Measurements from ENCODE around the gene STT3B.

STT3B gene

DNA sequence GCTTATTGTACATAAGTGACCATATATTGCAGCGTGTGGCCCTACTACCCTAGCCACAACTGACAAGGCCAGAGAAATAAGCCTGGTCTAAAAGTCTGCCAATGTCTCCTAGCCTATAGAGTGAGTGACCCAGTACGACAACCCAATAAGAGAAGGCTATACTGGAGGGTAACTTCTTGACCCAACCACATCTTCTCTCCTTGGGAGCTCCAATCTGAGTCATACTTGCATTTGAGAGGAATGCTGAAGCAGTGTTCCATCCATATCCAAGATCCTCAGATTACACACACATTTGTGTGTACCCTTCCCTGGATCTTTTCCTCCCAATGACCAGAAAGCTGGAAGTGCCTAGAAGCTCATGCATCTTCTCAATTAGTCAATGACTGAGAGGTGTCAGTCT is 11.3 kb upstream of the STT3B start:
- DNase-seq, result no peak

DNA sequence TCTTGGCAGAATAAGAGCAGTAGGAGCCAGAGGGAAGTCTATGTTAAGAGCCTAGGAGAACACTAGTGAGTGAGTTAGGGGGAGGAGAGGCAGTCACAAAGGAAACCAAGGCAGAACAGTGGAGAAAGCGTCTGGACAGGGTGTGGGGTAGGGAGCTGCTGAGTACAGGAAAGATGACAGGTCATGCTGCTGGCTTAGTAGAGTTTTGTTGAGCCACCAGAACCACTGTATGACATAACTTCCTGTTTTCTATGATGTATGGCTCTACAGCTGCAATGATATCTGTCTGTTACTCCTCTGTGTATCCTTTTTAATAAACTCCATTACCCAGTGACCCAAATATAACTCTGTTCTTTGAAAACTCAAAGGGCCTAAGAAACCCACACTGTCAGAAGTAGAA is 10.6 kb upstream of the STT3B start:
- DNase-seq, result no peak

DNA sequence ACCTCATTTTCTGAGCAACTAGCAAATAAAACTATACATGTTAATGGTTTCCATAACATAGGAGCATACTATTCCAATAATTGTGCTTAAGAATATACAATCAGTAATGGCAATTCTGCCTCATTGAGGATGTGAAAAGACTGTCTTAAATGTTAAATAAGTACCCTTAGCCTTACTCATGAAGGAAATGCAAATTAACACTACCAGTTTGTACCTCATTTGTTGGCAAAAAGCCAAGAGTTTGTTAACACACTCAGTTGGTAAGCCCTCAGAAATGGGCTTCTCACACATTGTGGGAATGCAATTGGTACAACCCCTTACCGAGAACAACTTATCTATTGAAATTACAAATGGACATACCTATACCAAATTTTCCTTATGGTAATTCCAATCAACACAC is 9.2 kb upstream of the STT3B start:
- no peak for DNase-seq

DNA sequence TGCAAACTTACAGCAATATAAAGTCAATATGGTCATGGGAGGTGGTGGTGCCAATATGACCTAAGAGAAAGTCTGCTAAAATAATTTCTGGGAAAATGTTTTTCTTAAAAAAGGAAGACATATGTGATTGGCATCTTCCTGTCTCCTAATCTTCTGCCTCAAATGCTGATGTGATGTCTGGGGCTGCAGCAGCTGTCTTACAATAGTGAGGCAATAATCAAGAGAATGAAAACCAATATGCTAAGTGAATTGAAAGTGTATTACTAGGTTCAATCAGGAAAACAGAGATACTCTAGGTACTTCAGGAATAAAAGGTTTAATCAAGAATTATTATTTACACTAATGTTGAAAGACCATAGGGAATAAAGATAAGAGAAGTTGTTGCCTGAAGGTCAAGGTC is 7.2 kb upstream of the STT3B start:
- no peak for DNase-seq

DNA sequence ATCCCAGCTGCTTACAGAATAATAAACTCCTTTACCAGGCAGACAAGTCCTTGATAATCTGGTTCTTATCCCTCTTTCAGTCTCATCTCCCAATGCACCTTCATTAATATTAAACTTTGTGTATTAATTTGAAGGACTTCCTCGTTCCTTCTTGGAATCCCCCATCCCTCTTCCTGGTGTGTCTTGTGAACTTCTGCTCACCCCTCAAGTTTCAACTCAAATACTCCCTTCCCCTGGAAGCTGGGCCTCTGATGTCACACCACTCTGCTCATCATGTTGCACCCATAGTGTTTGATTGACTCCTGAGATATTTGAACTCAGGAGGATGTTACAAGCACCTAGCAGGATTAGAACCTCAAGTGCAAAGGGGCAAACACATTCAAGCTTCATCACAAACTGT is 3.3 kb upstream of the STT3B start:
- DNase-seq, result no peak

DNA sequence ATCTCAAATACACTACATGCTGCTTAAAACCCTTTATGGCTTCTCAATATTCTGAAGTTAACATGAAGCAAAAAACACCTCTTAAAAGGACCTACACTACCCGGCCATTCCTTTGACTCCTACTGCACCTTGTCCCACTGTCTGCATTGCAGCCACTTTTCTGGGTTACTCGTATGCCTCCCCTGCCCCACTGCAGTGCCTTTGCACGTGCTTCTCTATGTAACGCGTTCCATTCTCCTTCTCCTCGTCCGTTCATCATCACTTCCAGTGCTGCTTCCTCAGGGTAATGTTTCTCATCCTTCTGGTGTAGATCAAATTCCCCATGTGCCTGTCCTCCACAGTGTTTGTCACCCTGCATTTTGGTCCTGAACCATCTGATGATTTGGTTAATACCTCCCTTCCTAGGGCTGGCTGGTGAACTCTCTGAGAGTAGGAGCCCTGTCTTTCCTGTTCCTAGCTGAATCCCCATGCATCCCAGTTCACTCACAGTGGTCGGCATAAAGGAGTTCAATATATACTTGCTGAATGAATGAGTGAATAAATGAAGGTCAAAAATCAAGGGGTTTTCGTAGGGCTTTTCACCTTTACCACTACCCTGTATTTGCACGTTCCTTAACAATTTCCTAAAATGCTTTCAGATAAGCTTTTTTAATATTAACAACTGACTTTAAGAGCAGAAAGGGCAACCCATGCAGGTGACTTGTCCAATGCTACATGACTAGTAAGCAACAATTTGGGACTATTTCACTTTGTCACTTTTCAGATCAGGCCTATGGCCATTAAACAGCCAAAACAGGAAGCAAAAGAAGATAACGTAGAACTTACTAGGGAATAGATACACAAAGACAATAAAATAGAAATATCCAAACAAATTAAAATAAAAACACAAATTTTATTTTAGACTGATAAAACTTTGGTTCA is 2.4 kb upstream of the STT3B start:
- no peak for DNase-seq

DNA sequence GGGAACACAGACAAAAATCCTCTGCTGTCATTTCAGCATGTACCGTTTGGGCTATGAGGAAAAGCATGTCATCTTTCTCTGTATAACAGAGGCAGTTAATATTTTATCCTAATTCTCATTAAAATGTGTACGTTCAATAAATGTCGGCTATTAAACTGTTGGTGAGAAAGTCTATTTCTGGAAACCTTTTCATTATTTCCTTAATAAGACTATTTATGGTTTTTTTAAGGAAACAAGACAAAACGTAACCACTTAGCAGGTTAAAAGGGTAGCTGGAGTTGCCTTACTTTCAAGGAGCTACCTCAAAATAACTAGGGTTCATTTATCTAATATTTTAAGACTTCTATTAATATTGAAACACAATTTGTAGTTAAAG is 1.8 kb upstream of the STT3B start:
- no peak for DNase-seq

DNA sequence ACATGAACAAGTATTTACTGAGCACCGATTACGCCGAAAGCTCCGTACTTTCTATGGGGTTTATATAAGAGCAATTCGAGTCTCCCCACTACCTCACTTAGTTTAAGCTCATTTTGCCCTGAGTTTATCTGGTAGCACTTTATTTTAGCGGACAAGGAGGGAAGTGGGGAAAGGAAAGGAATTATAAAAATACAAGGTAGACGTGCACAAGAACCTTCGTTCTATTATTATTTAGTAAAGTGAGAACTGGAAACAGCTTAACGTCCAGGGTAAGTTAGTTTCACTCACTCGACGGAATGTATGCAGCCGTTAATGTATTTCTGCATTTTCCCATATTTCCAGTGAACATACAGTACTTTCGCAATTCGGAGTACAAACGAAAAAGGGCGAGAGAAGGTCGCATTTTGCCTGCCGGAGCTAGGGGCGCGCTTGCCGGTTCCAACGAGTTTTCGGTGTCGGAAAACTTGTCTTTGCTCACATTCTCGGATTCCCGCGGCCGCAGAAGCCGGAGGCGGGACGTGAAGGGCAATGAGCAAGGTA is 1.2 kb upstream of the STT3B start:
- no peak for DNase-seq

DNA sequence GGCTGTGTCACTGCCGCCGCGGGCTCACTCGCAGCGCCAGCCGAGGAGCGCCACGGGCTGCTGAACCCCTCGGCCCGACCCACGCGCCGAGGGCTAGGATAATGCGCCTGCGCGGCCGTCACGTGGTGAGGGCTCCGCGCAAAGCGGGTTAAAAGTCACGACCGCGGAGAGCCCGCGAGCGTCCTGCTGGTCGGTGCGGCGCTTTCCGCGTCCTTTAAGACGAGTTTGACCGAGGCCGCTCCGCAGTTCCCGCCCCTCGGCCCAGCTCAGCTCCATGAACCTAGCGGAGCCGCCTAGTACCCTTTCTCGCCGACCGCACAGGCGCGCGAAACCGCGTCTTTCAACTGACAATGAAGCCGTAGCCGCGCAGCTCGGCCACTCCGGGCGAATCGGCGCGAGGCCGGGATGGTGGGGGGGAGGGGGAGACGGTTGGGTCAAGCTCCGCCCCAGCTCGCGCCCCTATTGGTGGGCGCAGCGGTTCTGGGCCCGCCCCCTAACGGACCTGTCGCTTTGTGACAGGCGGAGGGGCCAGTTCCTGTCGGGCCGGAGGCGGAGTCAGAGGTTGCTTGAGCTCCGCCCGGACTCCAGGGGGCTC is 636 bp upstream of the STT3B start:
- DNase-seq, result peak; percentile 98

DNA sequence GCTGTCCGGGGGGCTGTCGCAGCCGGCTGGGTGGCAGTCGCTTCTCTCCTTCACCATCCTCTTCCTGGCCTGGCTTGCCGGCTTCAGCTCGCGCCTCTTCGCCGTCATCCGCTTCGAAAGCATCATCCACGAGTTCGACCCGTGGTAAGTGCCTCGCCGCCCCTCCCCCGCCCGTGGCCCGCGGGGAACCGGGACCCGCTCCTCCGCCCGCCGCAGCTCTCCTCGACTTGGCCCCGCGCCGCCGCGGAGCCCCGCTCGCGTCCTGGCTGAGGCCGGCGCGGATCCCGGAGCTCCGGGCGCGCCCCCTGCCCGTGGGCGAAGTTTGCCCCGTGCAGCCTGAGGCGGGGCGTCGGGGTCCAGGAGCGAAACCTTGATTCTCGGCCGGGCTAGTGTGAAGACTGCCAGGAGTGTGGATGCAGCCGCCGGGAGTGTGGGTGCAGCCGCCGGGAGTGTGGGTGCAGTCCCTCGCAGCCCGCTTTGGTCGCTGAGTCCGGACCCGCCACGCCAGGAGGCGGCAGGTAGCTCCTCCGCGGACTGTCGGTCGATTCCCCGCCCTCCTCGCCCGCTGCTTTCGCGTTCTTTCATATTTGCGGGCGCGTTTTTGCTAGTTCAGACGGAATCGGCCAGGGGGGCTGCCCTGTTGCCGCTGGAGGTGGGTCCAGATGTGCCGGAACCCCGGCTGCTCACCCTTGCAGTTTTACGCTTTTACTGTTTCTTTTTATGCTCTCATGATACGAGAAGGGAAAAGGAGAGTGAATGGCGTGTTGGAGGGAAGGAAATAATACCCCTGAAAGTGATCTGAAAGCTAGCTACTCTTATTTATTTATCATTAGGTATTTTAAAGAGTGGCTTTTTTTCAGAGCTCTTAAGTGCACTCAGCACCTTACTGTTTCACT is 692 bp downstream of the STT3B start:
- peak; percentile 65 for DNase-seq

DNA sequence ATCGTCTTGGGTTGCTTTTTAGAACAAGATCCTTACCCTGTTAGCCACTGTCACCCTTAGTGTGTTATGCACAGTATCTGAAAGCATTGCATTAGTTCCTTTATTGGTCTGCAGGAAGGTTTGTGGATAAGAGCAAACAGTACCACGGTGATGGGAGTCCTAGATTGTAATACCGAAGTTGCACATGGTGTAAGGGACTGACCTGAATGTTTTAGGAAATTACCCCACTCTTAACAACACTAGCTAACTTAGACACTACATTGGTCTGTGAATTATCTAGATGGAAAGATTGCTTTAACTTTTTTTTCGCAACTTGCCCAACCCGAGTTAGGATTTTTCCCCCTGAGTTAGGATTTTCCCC is 1.3 kb downstream of the STT3B start:
- no peak for DNase-seq

DNA sequence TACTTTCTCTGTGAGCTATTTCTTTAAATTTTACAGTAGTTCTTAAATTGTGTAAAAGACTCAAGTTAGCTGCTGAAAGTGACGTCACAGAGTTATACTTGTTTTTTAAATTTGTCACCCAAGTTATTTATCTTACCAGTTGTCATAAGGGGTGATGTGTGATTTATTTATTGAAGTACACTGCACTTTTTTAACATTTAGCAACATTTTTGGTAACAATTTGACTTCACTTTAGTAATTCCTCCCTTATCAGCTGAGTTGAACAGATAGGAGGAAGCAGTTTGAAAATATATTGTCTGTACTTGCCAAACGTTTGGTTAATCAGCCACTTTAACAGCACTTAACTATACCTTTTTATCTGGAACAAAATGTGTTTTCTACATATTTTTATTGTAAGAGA is 3.8 kb downstream of the STT3B start:
- no peak for DNase-seq

DNA sequence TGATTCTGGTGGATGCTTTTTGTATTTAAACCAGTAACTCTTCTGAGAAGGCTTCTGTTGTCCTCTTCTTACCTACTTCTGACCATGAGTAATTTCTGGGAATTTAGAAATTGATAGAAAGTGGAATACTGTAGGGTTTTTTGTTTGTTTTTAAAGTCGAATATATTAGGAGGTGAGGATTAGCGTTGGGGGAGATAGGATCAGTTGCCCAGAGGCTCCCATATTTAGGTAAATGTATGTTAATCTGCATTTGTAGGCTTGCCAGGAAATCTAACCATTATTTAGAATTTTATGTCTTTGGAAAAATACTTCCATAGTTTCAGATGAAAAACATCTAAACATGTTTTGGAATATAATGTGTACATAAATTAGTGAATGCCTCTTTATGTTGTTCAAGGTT is 6.1 kb downstream of the STT3B start:
- no peak for DNase-seq

DNA sequence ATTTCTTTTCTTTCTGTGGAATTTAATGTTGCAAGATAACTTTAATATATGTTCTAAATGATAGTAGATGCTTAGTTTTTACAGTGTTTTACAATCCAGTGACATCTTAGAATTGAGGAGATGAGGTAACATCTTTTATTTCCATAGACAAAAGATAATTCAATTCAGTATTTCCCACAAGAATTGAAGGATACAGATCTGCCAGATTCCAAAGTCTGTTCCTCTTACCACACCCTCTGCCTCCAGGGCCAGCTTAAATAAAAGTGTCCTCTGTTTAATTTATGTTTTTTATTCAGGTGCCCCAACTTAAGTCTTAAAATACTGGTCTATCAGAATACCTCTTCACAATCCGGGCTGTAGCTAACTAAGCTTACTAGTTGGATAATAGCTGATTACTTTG is 6.5 kb downstream of the STT3B start:
- DNase-seq, result no peak

DNA sequence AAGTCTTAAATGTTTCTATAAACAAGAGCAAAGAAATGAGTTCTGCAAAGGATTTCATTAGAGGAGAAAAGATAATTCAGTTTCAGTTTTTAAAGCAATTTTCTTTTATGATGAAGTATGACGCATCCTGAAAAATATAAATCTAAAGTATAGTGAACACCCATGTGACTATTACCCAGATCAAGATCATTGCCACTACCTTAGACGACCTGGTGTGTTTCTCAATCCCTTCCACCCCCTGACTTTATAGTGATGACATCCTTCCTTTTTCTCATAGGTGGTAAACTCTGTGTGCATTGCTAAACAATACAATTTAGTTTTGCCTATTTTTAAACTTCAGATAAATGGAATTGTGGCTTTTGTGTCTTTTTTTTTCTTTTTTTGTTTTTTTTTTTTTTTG is 8.4 kb downstream of the STT3B start:
- DNase-seq, result no peak

DNA sequence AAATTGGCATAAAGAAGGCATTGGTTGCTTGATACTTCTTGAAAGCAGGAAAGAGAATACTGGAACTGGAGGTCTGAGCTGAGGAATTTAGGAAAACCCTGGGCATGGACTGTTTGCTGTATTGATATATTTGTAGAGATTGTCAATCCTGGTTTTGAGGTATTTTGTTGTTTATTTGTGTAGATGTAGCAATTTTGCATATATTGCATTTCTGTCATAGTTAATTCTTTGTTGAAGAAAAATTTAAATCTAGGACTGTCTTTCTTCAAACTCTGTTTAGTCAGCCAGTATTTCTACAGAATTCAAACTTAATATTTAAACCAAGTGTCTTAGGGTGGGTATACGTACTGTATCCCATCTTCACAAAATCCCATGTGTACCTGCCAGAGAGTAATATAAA is 9.5 kb downstream of the STT3B start:
- no peak for DNase-seq

DNA sequence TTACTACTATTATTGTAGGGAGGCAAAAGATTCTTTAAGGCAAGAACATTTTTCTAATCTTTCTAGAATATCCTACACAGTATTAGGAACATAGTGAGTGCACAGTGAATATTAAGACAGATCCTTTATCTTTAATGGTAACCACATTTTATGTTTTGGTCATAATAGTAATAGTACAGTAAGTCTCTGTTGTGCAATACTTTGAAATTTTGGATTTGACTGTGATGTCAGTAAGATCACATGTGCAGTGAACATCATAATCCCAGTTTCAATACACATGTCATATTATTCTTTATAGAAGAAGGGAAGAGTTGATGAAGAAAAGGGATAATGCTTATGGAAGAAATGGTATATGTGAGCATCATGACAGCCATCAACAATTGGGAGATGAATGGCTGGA is 10.7 kb downstream of the STT3B start:
- no peak for DNase-seq

DNA sequence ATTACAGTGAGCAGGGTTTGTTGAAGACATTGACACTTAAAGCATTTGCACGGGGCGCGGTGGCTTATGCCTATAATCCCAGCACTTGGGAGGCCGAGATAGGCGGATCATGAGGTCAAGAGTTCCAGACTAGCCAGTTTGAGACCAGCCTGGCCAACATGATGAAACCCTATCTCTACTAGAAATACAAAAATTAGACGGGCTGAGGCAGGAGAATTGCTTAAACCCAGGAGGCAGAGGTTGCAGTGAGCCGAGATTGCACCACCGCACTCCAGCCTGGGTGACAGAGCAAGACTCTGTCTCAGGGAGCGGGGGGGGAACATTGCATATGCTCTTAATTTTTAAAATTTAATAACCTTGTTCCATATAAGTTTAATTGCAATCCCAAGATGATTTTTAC is 11.9 kb downstream of the STT3B start:
- no peak for DNase-seq

DNA sequence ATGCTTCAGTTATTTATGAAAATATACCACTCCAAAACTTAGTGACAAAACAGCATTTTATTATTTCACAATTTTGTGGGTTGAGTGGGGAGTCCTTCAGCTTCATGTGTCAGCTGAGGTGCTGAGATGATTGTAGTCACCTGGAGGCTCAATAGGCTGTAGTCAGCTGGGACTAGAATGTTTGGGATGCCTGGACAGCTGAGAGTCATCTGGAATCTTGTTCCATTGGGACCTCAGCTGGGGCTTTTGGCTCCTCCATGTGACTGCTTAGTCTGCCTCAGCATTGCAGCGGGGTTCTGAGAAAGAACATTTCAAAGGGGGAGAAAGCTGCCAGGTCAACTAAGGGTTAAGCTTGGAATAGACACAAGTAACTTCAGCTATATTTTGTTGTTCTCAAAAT is 13.4 kb downstream of the STT3B start:
- no peak for DNase-seq

DNA sequence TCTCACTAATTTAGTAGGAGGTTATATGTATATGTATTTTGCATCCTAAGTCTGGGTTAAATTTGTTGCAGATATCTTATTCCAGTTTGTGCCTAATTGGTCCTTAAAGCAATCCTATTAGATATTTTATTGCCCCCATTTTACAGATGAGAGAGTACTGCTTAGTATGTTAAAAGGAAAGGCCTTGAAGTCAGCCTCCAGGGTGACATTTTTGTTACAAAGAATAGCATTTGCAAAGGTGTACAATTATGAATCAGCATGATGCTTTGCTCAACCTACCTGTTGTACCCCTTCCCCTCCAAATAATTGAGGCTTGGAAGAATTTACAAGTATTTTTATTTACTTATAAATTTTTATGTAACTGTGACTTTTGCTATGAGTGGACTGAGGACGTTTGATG is 14.0 kb downstream of the STT3B start:
- no peak for DNase-seq

DNA sequence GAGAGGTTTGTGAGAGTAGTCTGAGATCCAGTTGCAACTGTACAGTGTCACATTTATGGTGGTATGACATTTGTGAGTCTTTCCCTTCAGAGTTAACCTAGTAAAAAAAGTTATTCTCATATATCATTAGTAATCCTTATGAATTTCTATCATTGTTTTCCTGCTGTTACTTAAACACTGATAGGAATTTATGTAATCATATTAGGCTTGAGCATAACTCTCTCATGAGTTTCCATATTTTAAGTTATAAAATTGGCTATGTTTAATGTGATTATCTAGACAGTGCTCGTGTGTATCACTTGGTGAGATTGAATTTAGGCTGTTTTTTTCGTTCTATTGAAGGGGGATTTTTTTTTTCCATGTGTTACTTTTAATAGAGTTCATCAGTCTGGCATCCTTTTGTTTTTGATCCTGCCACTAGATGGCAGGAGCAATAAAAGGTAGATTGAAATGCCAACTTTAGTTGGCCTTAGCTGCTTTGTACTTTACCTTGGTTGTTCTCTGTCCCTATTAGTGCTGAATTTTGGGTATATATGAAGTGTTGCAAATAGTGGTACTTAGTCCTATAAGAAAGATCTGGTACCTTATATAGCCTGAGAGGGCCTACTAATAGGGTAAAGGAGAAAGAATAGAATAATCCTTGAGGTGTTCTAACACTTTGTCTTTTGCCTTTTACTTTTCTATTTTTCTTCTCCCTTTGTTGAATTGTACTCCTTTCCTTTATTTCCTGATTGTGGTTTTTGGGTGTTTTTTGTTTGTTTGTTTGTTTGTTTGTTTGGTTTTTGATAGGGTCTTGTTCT is 17.9 kb downstream of the STT3B start:
- no peak for DNase-seq

DNA sequence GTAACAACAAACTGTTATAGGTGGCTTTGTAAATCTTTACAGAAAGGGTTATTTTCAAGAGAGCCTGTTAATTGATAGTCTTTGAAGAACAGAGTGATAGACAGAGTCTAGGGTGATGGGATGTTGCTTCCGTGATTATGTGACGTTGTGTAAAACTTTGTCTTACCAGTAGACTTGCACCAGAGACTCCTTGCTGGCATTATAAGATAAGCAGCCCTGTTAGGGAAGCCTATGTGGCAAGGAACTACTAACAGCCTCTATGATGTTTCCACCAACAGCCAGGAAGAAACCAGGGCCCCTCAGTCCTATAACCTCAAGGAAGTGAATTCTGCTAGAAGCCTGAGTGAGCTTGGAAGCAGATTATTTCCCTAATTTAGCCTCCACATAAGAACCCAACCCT is 18.9 kb downstream of the STT3B start:
- no peak for DNase-seq

DNA sequence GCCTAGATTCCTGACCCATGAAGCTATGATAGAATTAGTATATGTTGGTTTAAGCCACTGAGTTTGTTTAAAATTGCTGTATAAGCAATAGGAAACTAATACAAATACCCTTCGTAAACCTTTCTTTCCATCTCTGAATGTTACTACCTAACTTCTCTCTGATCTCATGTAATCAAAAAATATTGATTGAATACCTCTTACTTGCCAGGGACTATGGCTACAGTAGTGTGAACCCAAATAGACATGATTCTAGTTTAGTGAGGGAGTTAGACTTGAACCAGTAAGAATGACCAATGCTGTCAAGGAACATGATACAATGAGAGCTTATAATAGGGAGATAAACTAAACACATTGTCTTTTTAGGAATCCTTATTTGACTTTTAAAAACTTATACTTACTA is 19.4 kb downstream of the STT3B start:
- no peak for DNase-seq
